Thyroid gland (tissue), 4 donors: ENCODE data around the gene MALL. TPM values are rescaled to one million over a fixed set of nuclear protein-coding genes. Genes with fewer than 3 reads are reported as not detected.

Experiments
- DNase-seq, 2 donors: peaks; one replicate each; pipeline ENCODE4 v3.0.0-alpha.2; 2019
- H3K27ac ChIP-seq, 3 donors: fragments of 200-600 bp; sonication (generic); 1 replicate in 2 of 3; 2 replicates in 1 of 3; pipeline ENCODE4 v1.5.1; 2016 to 2019; ENCODE audit warnings: mild to moderate bottlenecking in 1 of 3, moderate library complexity in 1 of 3
- H3K27me3 ChIP-seq: fragments of 200-600 bp; sonication (generic); one replicate; pipeline ENCODE4 v1.5.1; 2019
- H3K36me3 ChIP-seq, 2 donors: fragments of 200-600 bp; sonication (generic); one replicate each; pipeline ENCODE4 v1.5.1; 2016 to 2019
- H3K4me1 ChIP-seq, 2 donors: fragments of 200-600 bp; sonication (generic); one replicate each; pipeline ENCODE4 v1.5.1; 2017 to 2019
- H3K4me3 ChIP-seq, 3 donors: fragments of 200-600 bp; sonication (generic); replicated peaks in 1 of 3; 1 replicate in 2 of 3; 2 replicates in 1 of 3; pipeline ENCODE4 v1.5.1; 2016; ENCODE audit warnings: mild to moderate bottlenecking in 1 of 3
- H3K9me3 ChIP-seq: fragments of 200-600 bp; sonication (generic); one replicate; pipeline ENCODE4 v1.5.1; 2017
- POLR2A ChIP-seq, 2 donors: fragments of 450-650 bp; IDR thresholded peaks; one replicate each; pipeline ENCODE4 v1.6.1; 2017; ENCODE audit warnings: antibody characterized with exemption in 2 of 2, mild to moderate bottlenecking in 2 of 2, moderate library complexity in 1 of 2
- WGBS, 2 donors: methylation state at CpG; one replicate each; pipeline ENCODE4 v1.1.5; 2017; 5-methylcytosine and 5-hydroxymethylcytosine counted together
- intact Hi-C: fragments of 100-400 bp; cut with DNase I; formaldehyde crosslinking; loops from one replicate; pipeline ENCODE4 v1.15.1; 2023
- total RNA-seq, 4 donors: library from RNA; depleted of rRNA; stranded (reverse); fragments of >200 nt; gene quantifications; one replicate each; pipeline ENCODE4 v1.2.3, GENCODE V29; 2016
- TF ChIP-seq, protein P1 (sequence below), 6 experiments: fragments of 200-600 bp in 3 of 6; fragments of 450-650 bp in 3 of 6; sonication (generic) in 3 of 6; IDR thresholded peaks; one replicate each; pipeline ENCODE4 v1.5.1; 2016 to 2019; ENCODE audit warnings: antibody characterized with exemption in 6 of 6, mild to moderate bottlenecking in 2 of 6, inconsistent platforms in 1 of 6, moderate library complexity in 1 of 6

MALL gene
- total RNA-seq, 4 donors from 2014 or later: 13.3 to 54.4 (median 25.0) TPM

DNA sequence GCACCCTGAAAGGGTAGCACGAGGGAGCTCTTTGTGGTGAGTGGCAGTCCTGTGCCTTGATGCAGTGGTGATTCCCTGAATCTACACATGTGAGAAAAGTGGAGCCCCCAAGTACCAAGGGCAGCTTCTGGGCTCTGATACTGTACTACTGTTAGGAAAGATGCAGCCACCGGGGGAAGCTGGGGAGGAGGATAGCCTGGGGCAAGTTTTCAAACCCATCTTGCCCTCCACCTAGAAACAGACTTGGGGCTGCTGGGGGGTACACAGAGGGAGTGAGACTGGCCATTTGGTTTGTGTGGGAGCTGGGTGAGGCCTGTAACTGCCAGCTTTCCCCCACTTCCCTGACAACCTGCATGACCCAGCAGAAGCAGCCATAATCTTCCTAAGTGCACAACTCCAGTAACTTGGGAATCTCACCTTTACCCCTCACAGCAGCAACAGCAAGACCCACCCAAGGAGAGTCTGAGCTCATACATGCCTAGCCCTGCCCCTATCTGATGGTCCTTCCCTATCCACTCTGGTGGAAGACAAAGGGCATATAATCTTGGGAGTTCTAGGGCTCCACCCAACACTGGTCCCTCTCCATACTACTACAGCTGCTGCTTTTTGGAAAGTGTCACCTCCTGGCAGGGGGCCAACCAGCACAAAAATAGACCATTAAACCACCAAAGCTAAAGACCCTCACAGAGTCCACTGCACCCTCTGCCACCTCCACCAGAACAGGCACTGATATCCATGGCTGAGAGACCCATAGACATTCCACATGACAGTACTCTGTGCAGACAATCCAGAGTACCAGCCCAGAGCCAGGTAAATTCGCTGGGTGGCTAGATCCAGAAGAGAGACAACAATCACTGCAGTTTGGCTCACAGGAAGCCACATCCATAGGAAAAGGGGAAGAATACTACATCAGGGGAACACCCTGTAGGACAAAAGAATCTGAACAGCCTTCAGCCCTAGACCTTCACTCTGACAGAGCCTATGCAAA lies 8.2 kb downstream of the MALL start:
- peak overlapping the region; percentile 69 to 96 (median 95) for H3K27ac ChIP-seq
- H3K9me3 ChIP-seq: no peaks in the 10 kb centered on the region
- WGBS, 2 donors: 70 to 82% methylated on average over 3 of the region's 3 CpGs
- no peak for DNase-seq
- no peak overlapping the region for H3K4me3 ChIP-seq
- peaks cover 44 to 51% of the 10 kb centered on the region in 2 donors for H3K4me1 ChIP-seq
- TF ChIP-seq, protein P1, sequence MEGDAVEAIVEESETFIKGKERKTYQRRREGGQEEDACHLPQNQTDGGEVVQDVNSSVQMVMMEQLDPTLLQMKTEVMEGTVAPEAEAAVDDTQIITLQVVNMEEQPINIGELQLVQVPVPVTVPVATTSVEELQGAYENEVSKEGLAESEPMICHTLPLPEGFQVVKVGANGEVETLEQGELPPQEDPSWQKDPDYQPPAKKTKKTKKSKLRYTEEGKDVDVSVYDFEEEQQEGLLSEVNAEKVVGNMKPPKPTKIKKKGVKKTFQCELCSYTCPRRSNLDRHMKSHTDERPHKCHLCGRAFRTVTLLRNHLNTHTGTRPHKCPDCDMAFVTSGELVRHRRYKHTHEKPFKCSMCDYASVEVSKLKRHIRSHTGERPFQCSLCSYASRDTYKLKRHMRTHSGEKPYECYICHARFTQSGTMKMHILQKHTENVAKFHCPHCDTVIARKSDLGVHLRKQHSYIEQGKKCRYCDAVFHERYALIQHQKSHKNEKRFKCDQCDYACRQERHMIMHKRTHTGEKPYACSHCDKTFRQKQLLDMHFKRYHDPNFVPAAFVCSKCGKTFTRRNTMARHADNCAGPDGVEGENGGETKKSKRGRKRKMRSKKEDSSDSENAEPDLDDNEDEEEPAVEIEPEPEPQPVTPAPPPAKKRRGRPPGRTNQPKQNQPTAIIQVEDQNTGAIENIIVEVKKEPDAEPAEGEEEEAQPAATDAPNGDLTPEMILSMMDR (IDR thresholded peaks at IDR 0.05): no peak
- no peak for TF ChIP-seq POLR2A (IDR thresholded peaks at IDR 0.05)
- no peaks in the 10 kb centered on the region for H3K36me3 ChIP-seq
- intact Hi-C loops: no loop called here
- no peaks in the 10 kb centered on the region for H3K27me3 ChIP-seq

DNA sequence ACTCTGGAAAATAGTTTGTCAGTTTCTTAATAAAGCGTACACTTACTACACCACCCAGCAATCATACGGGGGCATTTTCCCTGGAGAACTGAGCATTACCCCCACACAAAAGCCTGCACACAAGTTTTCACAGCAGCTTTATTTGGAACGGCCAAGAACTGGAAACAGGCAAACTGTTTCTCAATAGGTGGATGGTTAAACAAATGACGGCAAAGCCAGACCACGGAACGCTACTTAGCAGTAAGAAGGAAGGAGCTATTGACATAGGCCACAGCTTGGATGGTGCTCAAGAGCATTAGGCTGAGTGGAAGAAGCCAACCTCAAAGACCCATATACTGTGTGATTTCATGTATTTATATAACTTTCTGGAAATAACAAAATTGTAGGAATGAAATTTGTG lies 9.0 kb downstream of the MALL start:
- intact Hi-C loops: no loop called here
- Histone ChIP-seq H3K27me3 (no peaks in the 10 kb centered on the region), H3K4me1 (peaks cover 51 to 58% of the 10 kb centered on the region in 2 donors), H3K4me3 (no peak overlapping the region), H3K9me3 (no peaks in the 10 kb centered on the region), H3K27ac (peak overlapping the region; percentile 77 to 96 (median 95)), H3K36me3 (no peaks in the 10 kb centered on the region)
- WGBS, 2 donors: 31 to 42% methylated on average over 6 of the region's 6 CpGs
- DNase-seq: peak; percentile 69 to 73
- TF ChIP-seq POLR2A (IDR thresholded peaks at IDR 0.05): peak in 1 of 2 donors; percentile 74
- TF ChIP-seq, protein P1 (IDR thresholded peaks at IDR 0.05): no peak

DNA sequence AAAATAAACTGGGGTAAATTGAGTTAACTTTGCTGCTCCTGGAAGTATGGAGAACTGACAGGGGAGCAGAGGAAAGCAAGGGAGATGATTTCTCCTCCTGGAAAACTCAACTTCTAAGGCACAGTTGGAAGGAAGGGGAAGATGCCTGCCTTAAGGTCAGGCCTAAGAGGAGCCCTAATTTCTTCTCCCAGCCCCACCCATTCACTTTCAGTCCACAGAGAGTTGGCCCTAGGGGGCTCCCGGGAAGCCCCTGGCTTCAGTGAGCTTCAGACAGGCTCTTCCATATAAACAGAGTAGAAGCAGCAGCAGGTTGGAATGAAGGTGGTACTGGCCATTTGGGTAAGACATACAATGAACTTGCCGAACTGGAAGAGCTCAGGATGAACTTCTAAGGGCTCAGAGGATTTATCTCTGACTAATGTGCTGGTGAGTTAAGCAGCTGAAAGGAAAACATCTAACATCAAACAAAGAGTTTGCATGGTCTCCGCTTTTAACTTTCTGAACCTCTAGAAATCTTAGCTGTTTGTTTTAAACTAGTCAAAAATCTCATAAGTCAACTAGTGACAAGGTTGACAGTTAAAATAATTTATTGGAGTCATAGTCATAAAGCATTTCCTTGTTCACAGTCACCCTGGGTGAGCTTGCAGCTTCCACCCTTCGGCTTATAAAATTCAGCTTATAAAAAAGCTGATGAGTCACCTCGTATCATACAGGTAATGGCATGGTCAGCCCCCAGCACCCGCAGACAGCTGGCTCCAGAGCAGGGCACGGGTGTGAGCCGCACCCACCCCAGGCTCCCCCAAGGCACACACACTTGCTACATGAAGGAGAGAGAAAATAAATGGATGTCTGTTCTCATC lies 9.8 kb downstream of the MALL start:
- peak overlapping the region; percentile 77 to 96 (median 95) for H3K27ac ChIP-seq

DNA sequence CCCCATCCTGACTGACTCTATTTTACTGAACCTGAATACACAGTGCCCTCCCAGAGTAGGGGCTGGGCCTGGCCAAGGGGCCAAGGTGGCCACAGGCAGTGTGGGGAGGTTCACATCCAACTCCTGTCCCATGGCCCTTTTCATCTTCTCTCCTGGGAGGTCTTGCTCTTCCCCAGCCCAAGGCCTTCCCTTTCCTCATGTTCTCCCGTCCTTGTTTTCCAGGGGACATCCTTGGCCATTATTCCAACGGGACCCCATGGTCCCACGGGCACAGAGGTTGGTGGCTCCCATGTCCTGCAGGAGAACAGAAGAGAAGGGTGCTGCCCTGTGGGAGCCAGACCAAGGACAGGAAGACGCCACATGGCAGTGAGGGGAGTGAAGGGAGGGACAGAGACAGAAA lies 10.4 kb downstream of the MALL start:
- 94 to 96% methylated on average over 4 of the region's 4 CpGs for WGBS, 2 donors
- TF ChIP-seq POLR2A (IDR thresholded peaks at IDR 0.05): no peak
- TF ChIP-seq, protein P1 (IDR thresholded peaks at IDR 0.05): no peak
- Histone ChIP-seq H3K9me3 (no peaks in the 10 kb centered on the region), H3K4me1 (peaks cover 62 to 71% of the 10 kb centered on the region in 2 donors), H3K27me3 (no peaks in the 10 kb centered on the region), H3K36me3 (no peaks in the 10 kb centered on the region), H3K27ac (peak overlapping the region; percentile 77 to 96 (median 95)), H3K4me3 (no peak overlapping the region)
- no peak for DNase-seq
- intact Hi-C loops: no loop called here

More for the DNA sequence above, 9.8 kb downstream of the MALL start:
- Histone ChIP-seq H3K4me1 (peaks cover 57 to 65% of the 10 kb centered on the region in 2 donors), H3K4me3 (no peak overlapping the region), H3K36me3 (no peaks in the 10 kb centered on the region), H3K9me3 (no peaks in the 10 kb centered on the region), H3K27me3 (no peaks in the 10 kb centered on the region)
- DNase-seq: no peak
- TF ChIP-seq POLR2A (IDR thresholded peaks at IDR 0.05): no peak
- TF ChIP-seq, protein P1 (IDR thresholded peaks at IDR 0.05): no peak
- intact Hi-C loops: no loop called here
- 51 to 69% methylated on average over 8 of the region's 8 CpGs for WGBS, 2 donors
